Endothelial cell (in vitro differentiated cells): Measurements from ENCODE around the gene PARP1. TPM values are rescaled to one million over a fixed set of nuclear protein-coding genes. Genes with fewer than 3 reads are reported as not detected.
"Not testable (repeated sequence)": the region's sequence is repeated elsewhere in the genome, so short reads cannot be mapped to it uniquely, and the experiment has no call there.

Experiments used
- DNase-seq: peaks from one replicate; pipeline ENCODE4 v3.0.0; 2021; ENCODE audit warnings: low spot score
- H3K27ac Mint-ChIP-seq: one replicate; pipeline ENCODE4 v1.8.0; 2021; ENCODE audit warnings: mixed read lengths, inconsistent platforms; ENCODE audit not compliant: unreplicated experiment
- H3K27me3 Mint-ChIP-seq: one replicate; pipeline ENCODE4 v1.8.0; 2021; ENCODE audit warnings: mild to moderate bottlenecking, moderate library complexity, mixed read lengths, inconsistent platforms; ENCODE audit not compliant: unreplicated experiment
- H3K36me3 Mint-ChIP-seq: one replicate; pipeline ENCODE4 v1.8.0; 2021; ENCODE audit warnings: mild to moderate bottlenecking, low read depth, mixed read lengths, inconsistent platforms; ENCODE audit not compliant: unreplicated experiment
- H3K4me1 Mint-ChIP-seq: one replicate; pipeline ENCODE4 v1.8.0; 2021; ENCODE audit warnings: mild to moderate bottlenecking, mixed read lengths, inconsistent platforms; ENCODE audit not compliant: unreplicated experiment
- H3K4me3 Mint-ChIP-seq: one replicate; pipeline ENCODE4 v1.8.0; 2021; ENCODE audit warnings: mild to moderate bottlenecking, mixed read lengths, inconsistent platforms; ENCODE audit not compliant: unreplicated experiment
- H3K9me3 Mint-ChIP-seq: one replicate; pipeline ENCODE4 v1.8.0; 2021; ENCODE audit warnings: mixed read lengths, inconsistent platforms; ENCODE audit not compliant: unreplicated experiment
- CTCF ChIP-seq: fragments of 200-600 bp; sonication (generic); IDR thresholded peaks from one replicate; pipeline ENCODE4 v1.5.0; 2021; ENCODE audit warnings: antibody characterized with exemption; ENCODE audit not compliant: unreplicated experiment
- total RNA-seq: library from RNA; stranded (reverse); fragmentation: NEBNext Ultra II Directional; extraction: Animal tissue kit (Norgen Biotek cat#: 25700); gene quantifications from one replicate; pipeline ENCODE4 v1.2.1, GENCODE V29; 2021; ENCODE audit not compliant: unreplicated experiment

PARP1 gene
- total RNA-seq, 1 donor from 2014 or later = 131 TPM

- TF ChIP-seq CTCF = no peak
- no peaks in the 10 kb centered on the region for H3K27me3 Mint-ChIP-seq
- peaks cover 5% of the 10 kb centered on the region for H3K36me3 Mint-ChIP-seq
- DNase-seq = no peak
- H3K9me3 Mint-ChIP-seq = peaks cover 8% of the 10 kb centered on the region
- peak overlapping the region; percentile 2 for H3K27ac Mint-ChIP-seq
- peaks cover 4% of the 10 kb centered on the region for H3K4me1 Mint-ChIP-seq
- no peak overlapping the region for H3K4me3 Mint-ChIP-seq
Measured at GRCh38 chr1:226344441-226345259, 63.2 kb downstream of the PARP1 start.

GRCh38 chr1:226342656-226343055 is 65.2 kb downstream of the PARP1 start:
- peaks cover 5% of the 10 kb centered on the region for H3K36me3 Mint-ChIP-seq
- no peaks in the 10 kb centered on the region for H3K27me3 Mint-ChIP-seq
- H3K4me1 Mint-ChIP-seq = no peaks in the 10 kb centered on the region
- H3K9me3 Mint-ChIP-seq = peaks cover 8% of the 10 kb centered on the region
- no peak for DNase-seq
- no peak overlapping the region for H3K27ac Mint-ChIP-seq
- no peak for TF ChIP-seq CTCF
- H3K4me3 Mint-ChIP-seq = no peak overlapping the region

GRCh38 chr1:226340111-226340510 is 67.8 kb downstream of the PARP1 start:
- DNase-seq, H3K27ac Mint-ChIP-seq, H3K36me3 Mint-ChIP-seq, H3K4me3 Mint-ChIP-seq, H3K4me1 Mint-ChIP-seq, H3K9me3 Mint-ChIP-seq, H3K27me3 Mint-ChIP-seq: not testable (repeated sequence)

GRCh38 chr1:226337276-226337875 is 70.5 kb downstream of the PARP1 start:
- Mint-ChIP-seq H3K4me1 (peaks cover 4% of the 10 kb centered on the region), H3K27me3 (no peaks in the 10 kb centered on the region), H3K4me3 (no peak overlapping the region), H3K9me3 (peaks cover 8% of the 10 kb centered on the region), H3K27ac (no peak overlapping the region), H3K36me3 (peaks cover 5% of the 10 kb centered on the region)
- no peak for TF ChIP-seq CTCF
- no peak for DNase-seq

- Mint-ChIP-seq H3K27ac (no peak overlapping the region), H3K36me3 (peaks cover 2% of the 10 kb centered on the region), H3K4me3 (no peak overlapping the region), H3K4me1 (peaks cover 4% of the 10 kb centered on the region), H3K9me3 (peaks cover 6% of the 10 kb centered on the region), H3K27me3 (no peaks in the 10 kb centered on the region)
- DNase-seq = no peak
- no peak for TF ChIP-seq CTCF
Measured at GRCh38 chr1:226335661-226336060, 72.2 kb downstream of the PARP1 start.
